AG09309 (cell line): Measurements from ENCODE around the gene SBNO2.

Experiments used
- DNase-seq: peaks from one replicate; pipeline ENCODE4 v3.0.0-alpha.2; 2010; ENCODE audit warnings: low read depth
- H3K4me3 ChIP-seq: 2 replicates; pipeline ENCODE4 v1.5.1; 2011; ENCODE audit warnings: mild to moderate bottlenecking, low read depth, low read length, moderate library complexity; ENCODE audit not compliant: control insufficient read depth
- CTCF ChIP-seq: IDR thresholded peaks from 2 replicates; pipeline ENCODE4 v1.5.1; 2011; ENCODE audit warnings: mild to moderate bottlenecking, low read depth, low read length, inconsistent platforms; ENCODE audit not compliant: insufficient read depth, control insufficient read depth; ENCODE audit errors: missing control alignments

SBNO2 gene

GRCh38 chr19:1089126-1089771 lies 84.8 kb downstream of the SBNO2 start:
- no peak for TF ChIP-seq CTCF
- H3K4me3 ChIP-seq: no peak overlapping the region
- no peak for DNase-seq

- DNase-seq: no peak
- H3K4me3 ChIP-seq: no peak overlapping the region
- TF ChIP-seq CTCF: no peak
These were observed 85.6 kb downstream of the SBNO2 start for GRCh38 chr19:1088416-1089010.

DNA sequence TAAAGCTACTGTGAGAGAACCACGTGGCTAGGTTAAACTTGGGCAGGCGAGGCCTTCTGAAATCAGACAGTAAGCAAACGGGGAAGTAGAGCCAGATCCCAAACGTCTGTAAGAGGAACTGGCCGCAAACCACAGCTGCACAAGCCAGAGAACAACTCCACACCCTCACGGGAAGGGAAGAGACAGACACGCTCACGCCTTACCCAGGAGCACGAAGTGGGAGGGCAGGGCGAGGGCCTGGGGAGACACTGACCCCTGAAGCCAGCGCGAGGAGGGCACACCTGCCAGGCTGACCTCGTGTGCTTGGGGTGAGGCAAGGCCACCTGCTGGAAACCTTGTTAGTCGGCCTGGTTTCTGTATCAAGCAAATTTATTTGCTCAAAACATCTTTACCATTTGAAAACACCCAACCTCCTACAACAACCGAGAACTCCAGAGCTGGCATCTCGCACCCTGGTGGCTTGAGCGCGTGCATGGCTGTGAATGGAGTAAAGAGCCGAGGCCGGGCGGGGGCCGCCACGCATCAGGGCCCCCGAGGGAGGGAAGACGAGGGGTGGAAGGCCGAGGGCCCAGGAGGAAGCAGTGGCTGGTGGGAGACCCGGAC lies 86.2 kb downstream of the SBNO2 start:
- no peak for DNase-seq
- H3K4me3 ChIP-seq: no peak overlapping the region
- no peak for TF ChIP-seq CTCF

- H3K4me3 ChIP-seq: no peak overlapping the region
- TF ChIP-seq CTCF: no peak
- DNase-seq: no peak
These were observed 87.5 kb downstream of the SBNO2 start for GRCh38 chr19:1086613-1087012.

DNA sequence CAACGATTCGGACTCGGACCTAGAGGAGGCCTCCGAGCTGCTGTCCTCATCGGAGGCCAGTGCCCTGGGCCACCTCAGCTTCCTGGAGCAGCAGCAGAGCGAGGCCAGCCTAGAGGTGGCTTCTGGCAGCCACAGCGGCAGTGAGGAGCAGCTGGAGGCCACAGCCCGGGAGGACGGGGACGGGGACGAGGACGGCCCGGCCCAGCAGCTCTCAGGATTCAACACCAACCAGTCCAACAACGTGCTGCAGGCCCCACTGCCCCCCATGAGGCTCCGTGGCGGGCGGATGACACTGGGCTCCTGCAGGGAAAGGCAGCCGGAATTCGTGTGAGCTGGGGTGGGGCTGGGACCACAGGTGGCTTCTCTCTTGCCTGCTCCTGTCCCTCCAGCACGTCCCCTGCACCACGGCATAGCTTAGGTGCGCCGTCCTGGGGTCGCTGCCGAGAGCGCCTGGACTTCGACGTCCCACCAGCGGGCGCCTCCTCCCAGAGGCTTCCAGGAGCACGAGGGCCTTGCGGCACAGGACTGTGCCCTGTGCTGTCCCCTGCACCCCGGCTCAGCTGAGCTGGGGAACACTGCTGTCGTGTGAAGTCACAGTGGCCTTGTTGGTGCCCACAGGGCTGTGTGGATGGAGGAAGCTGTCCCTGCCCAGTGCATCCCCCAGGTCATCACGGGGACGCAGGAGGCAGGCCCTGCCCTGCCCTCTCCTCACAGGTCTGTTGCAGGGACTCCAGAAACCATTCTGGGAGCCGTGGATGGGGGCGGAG lies 88.2 kb downstream of the SBNO2 start:
- no peak overlapping the region for H3K4me3 ChIP-seq
- no peak for TF ChIP-seq CTCF
- DNase-seq: no peak

DNA sequence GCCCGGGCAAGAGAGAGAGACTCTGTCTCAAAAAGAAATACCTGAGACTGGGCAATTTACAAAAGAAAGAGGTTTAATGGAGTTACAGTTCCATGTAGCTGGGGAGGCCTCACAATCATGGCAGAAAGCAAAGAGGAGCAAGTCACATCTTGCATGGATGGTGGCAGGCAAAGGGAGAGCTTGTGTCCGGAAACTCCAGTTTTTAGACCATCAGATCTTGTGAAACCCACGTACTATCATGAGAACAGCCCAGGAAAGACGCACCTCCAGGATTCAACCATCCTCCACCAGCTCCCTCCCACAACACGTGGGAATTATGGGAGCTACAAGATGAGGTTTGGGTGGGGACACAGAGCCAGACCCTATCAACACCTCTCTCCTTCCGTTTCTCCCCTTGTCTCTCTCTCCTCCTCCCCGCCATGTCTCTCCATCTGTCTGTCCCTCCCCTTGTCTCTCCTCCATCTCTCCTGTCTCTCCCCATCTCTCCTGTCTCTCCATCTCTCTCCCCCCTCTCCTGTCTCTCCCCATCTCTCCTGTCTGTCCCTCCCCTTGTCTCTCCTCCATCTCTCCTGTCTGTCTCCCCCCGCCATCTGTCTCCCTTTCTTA lies 88.9 kb downstream of the SBNO2 start:
- DNase-seq: no peak
- TF ChIP-seq CTCF: no peak
- no peak overlapping the region for H3K4me3 ChIP-seq
